Measurements from ENCODE around the gene TGFBR2.

Gene TGFBR2

DNA sequence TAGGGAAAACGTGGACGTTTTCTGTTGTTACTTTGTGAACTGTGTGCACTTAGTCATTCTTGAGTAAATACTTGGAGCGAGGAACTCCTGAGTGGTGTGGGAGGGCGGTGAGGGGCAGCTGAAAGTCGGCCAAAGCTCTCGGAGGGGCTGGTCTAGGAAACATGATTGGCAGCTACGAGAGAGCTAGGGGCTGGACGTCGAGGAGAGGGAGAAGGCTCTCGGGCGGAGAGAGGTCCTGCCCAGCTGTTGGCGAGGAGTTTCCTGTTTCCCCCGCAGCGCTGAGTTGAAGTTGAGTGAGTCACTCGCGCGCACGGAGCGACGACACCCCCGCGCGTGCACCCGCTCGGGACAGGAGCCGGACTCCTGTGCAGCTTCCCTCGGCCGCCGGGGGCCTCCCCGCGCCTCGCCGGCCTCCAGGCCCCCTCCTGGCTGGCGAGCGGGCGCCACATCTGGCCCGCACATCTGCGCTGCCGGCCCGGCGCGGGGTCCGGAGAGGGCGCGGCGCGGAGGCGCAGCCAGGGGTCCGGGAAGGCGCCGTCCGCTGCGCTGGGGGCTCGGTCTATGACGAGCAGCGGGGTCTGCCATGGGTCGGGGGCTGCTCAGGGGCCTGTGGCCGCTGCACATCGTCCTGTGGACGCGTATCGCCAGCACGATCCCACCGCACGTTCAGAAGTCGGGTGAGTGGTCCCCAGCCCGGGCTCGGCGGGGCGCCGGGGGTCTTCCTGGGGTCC, at the start of gene TGFBR2:
TSS of gene TGFBR2 (plus strand) at position 301 of the 731 bp plus-strand sequence. CDS start at position 584, 283 bp downstream.
- DNase-seq: no peak

DNA sequence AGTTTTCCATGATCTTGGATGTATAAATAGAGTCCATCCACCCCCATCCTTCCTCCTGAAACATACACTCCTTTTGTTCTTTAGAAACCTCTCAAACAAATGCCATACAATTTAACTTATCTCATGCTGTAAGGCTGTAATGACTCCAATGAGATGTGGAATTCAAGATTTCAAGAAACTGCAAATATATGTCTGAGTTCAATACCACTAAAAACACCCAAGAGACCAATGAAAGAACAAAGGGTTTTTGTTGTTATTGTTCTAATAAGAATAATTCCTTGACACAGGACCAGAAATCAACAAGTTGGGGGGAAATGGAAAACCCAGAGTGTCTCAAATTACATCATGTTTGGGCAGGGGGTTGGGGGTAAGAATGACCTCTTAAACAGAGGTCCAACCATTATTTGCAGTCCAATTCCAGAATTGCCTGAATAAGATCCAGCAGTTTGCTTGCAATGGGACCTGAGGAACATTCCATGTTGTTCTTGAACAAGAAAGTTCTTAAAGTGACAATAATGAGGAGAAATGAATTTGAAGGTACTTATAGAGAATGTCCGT, 48.6 kb upstream of the TGFBR2 start:
- no peak for DNase-seq

DNA sequence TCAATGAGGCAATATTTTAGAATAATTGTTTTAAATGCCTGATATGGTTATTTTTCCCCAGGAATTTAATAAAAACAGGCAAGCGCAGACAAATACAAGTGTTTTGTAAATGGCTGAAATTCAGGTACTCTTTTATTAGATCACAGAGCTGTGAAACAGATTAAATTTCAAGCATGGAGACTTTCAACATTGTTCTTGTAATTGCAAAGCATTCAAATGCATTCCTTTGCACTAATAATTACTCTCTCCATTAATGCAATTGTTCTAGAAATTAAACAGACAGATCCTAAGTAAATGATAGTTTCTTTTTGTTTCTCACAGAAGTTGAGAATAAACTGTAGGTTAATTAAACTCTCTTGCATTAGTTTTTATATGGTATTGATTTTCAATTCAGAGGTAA, 42.4 kb upstream of the TGFBR2 start:
- DNase-seq: no peak

DNA sequence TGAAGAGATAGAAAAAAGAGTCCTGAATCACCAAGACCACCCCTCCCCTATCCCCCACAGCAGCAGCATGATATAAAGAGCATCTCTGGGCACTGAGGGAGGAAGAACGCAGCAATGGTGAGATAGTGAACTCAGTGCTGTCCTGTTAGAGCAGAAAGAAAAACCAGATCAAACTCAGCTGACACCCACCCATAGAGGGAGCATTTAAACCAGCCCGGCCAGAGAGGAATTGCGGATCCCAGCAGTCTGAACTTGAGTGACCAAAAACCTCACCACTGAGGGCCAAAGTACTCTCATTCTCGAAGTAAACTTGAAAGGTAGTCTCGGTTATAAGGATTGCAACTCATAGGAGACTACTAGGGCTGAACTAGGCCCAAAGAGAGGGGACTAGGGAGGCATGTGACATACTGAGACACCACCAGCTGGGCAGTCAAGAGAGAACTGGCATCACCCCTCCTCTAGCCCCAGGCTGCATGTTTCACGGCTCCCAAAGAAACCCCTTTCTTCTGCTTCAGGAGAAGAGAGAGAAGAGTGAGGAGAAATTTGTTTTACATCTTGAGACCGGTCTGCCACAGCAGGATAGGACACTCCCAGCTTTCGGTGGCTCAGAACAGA, 39.2 kb upstream of the TGFBR2 start:
- no peak for DNase-seq

DNA sequence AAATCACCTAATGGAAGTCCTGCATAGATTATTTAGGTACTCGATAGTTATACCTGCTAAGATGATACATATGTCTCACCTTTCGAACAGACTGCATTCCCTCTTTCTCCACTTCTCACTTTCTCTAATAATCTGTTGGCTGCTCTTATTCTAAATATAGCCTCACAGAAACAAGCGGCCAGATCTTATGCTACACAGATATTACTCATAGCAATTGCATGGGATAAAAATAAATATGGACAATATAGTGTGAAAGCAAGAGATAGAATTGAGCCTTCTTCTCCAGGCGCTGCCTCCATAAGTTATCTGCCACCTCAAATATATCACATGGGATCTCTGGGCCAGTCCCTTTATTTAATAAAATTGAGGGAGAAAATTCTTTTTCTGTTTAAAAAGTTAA, 29.5 kb upstream of the TGFBR2 start:
- no peak for DNase-seq

DNA sequence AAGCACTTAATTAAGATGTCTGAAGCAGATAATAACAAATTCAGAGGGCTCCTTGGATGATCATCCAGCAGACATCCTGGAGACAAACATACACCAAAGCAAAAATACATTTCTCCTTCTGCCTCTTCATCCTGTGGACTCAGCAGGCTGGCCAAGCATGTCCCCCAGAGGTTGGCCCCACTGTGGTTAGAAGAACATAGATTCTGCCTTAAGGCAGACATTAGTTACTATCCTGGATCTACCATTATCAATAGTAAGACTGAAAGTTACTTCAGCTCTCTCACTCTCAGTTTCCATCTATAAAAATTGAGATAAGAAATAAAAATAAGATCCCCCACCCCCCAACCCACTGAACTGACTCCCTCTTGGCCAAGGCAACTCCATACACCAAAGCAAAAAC, 28.6 kb upstream of the TGFBR2 start:
- DNase-seq: no peak

DNA sequence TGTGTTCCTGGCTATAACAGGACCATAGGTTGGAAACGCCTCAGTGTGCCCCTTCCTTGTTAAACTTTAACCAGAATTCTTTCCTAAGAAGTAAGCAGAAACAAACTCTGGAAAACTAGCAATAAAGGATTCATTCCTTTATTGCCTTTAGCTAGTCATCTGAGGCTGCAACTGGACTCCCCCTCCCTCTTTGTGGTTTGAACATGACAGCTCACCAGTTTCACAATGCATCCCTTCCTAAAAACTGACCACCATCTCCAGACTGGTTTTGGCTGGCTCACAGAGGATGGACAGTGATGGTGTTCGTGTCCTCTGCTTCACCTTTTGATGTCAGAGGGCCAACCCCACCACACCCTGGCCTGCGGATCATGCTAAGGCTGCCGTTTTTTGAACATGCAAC, 27.9 kb upstream of the TGFBR2 start:
- no peak for DNase-seq

DNA sequence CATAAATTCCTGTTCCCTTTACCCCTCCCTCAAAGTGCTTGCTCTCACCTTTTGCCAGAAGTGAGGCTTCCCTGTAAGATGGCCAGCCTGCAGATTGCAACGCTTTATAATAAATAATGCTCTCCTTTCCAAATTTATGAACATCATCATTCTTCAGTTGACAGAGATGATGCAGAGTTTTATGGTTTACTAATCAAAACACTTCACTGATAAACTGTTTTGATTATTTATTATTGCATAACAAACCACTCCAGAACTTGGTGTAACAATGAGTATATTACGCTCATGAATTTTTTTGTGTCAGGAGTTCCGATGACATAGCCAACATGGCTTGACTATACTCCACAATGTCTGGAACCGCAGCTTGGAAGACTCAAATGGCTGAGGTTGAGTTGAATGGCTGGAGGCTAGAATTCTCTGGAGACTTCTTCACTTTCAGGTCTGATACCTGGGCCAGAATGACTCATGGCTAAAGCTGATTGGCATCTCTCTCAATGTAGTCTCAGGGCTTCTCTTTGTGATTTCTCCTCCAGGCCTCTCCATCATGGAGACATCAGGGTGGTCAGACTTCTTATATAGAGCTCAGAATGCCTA, 27.3 kb upstream of the TGFBR2 start:
- no peak for DNase-seq

DNA sequence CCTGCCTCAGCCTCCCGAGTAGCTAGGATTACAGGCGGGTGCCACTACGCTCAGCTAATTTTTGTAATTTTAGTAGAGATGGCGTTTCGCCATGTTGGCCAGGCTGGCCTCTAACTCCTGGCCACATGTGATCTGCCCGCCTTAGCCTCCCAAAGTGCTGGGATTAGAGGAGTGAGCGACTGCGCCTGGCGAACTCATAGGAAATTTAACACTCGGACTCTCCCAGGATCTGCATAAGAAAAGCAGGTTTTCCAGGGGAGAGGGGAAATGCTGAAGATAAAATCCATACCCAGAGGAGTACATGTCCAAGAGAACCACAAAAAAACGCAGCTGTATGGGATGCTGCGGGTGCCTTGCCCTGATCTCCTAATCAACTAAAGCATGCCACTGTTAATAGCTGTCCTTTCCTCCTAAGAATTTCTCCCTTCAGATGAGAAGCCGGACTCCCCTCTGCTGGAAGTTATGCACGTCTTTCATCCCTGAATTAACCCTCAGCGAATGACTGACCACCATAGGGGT, 25.3 kb upstream of the TGFBR2 start:
- no peak for DNase-seq

DNA sequence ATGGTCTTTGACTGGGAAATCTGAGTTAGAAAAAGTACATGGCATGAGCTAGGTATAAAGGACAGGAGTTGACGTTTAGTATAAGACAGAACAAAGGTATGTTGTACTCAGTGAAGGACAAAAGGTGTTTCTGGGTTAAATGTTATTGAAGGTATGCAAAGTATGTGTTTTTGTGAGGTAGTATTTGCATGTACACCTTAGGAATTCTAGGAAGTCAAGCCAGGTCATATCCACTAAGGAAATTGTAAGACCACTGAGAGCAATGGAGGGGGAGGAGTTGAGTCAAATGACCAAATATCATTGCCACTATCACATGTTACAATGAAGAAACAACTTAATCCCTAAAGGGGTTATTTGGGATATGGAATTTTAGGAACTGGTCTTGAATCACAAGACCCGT, 24.4 kb upstream of the TGFBR2 start:
- DNase-seq: no peak

DNA sequence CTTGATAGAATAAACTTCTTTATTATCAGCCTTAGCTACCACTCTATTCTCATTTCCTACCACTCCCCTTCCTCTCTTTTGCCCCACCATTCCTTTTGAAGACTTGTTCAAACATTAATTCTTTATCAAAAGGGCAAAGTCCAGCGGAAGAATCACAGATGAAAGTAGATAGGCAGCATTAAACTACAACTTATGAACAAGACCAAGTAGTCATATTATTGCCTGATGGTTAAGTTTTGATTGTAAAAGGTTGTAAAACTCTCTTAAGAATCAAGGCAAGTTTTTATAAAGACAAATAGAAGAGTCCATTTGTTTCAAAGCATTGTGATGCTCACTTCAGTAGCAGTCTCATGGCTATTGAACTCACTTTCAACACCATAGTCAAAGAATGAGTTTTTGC, 22.4 kb upstream of the TGFBR2 start:
- no peak for DNase-seq

DNA sequence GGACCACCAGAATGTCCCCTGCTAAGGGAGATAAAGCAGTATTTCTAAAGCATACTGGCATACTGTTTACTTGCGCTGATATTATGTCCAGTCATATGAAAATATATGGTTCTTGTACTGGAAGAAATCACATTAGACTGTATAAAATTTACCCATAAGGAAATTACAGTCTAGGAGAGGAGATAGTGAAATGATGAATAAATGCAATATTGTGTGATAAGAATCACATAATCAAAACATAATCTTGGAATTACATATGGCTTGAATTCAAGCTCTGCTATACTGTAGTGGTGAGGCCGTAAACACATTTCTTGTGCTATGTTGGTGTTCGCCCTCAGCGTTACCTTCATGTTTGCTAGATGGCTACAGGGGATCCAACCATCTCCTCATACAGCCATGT, 20.7 kb upstream of the TGFBR2 start:
- no peak for DNase-seq

DNA sequence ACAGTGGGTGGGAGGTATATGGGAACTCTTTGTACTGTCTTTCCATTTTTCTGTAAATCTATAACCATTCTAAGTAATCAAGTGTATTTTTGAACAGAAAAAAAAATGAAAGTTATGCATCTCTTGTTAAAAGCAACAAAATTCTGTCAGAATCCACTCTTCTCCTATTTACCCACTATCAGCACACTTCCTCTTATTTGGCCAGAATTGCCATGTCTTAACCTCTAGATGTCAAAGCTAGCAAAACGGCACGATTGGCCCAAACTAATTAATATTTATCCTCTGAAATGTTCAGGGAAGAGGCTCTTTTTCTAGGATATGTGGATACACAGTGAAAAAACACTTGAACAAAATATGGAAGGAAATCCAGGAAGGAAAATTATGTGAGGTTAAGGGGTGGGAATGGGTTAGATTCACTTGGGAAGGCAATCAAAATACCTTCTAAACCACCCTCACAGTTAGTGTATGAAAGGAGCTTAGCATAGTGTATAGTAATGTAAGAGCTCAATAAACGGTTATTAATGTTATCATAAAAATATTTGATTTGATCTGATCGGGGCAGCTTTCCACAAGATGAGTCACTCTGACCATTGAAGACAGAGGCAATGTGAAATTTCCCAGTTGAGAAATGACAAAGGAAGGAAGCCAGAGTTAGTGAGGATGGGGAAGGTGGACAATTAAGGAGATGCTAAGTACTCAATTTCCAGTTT, 20.1 kb upstream of the TGFBR2 start:
- no peak for DNase-seq

DNA sequence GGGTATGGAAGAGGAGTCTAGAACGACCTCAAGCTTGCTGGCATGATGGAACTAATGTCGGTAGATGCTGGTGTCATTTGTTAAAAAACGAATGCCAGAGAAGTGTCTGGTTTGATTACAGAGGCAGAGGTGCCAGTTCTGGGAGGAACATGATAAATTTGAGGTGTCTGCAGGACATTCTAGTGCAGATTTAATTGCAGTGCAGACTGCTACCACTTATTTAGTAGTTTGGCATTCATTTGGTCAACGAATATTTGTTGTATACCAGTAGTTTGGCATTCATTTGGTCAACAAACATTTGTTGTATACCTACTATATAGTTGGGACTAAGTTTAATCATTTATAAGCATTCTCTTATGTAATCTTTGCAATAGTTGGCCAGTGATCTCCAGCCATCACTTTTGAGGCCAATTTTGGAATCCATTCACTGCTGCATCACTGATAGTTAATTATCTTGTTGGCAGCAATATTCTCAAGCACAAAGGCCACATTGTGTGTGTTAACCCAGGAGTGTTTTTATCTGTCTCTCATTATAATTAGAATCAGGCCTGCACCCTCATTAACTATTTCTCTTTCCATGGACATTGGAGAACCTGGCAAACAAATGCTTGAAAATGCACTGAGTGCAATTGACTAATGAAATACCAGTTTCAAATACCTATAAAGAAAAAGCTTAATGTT, 19.5 kb upstream of the TGFBR2 start:
- no peak for DNase-seq

DNA sequence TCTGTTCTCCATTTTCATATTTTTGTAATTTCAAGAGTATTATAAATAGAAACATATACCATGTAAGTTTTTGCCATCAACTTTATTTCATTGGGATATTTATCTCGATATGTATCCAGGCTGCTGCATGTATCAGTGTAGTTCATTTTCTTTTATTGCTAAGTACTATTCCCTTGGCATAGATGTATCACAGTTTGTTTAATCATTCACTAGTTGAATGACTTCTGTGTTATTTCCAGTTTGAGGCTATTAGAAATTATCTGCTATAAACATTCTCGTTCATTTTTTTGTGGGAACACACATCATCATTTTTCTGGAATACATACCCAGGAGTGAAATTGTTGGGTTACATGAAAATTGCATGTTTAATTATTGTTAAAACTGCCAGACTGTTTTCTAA, 18.5 kb upstream of the TGFBR2 start:
- DNase-seq: no peak

DNA sequence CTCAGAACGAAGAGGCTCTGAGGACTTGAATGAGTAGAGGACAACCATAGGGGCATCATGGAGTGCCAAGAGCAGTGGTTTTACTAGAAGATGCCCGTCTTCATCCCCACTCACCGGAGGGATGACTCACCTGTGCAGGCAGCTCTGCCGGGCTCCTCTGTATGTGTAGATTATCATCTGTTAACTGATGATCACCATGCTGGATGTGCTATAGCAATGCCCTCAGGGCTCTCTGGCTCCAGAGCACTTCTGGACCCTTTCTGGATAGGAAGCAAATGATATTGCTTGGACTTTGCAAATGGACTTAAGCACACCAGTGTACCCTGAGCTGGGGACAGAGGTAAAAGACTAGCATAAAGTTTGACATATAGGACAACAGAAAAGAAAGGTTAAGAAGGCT, 10.2 kb upstream of the TGFBR2 start:
- DNase-seq: no peak

DNA sequence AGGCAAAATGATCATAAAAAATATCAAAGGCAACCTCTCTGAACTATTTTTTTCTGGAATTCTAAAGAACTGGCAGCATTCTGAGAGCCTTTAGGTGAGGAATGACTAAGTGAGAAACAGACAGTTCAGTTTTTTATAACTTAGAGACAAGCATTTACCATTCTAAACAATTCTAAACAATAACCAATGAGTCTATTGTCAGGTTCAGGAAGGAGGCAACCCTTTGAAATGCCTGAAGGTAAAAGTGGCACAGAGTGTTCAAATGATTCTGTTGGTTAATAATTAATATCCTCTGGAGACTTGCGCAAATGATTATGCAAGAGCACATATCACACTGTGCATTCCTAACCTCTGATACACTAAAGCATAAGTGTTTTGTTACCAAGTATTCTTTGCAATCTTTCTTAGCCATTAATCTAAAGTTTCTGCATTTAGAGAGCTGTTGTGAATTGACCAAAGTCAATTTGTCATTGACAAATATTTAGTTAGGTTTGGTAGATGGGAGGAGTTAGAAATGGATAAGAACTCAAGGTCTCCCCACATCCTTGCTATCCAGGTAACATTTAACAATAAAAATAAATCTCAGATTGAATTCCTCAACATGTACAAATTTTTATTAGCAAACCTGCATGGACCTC, 9.2 kb upstream of the TGFBR2 start:
- DNase-seq: no peak

DNA sequence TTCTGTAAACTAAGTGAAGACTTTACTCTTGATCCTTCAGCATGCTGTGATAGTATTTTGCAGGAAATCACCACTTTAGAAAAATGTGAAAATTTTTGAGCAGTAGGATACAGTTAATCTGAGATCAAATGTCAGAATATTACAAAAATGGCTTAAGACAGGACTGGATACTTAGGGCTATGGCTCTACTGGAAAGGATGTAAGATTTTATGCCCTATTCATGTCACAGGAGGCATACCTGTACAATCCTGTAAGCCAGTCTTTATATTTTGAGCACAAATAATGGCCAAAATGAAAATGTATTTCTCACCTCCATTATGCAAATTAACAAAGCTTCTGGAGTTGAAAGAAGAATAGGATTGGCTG, 8.6 kb upstream of the TGFBR2 start:
- no peak for DNase-seq

DNA sequence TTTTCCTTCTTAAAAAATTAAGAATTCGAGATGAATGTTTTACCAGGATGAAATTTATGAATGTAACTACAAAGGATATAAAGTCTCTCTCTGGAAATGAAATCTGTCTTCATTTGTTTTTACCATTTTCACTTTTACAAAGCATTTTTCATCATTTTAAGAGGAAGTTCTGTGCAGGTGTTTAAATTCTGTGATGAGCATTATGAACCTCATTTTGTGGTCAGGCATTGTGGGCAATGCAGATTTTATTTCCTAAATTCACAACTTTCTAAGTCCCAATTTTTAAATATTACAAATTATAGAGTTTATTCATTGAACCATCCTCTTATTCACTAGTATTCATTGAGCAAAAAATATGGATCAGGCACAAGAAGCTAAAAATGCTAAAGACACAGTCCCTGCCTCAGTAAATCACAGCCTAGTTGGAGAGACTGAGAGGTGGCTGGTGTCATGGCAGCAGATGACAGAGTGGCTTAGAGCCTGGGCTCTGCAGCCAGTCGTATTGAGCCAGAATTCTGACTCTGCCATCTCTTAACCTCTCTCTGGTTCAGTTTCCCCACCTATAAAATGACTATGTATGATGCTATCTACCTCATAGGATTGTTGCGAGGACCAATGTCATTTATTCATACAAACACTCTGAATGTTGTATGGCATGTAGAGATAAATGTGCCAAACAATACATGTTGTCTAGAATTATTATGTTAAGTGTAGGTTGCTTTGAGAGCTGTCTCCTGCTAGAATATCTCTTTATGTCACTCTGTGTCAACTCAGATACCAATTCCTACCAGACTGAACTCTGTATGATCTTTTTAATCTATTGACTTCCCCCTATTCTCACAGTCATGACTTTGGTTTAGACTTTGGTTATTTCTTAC, 7.5 kb upstream of the TGFBR2 start:
- no peak for DNase-seq

DNA sequence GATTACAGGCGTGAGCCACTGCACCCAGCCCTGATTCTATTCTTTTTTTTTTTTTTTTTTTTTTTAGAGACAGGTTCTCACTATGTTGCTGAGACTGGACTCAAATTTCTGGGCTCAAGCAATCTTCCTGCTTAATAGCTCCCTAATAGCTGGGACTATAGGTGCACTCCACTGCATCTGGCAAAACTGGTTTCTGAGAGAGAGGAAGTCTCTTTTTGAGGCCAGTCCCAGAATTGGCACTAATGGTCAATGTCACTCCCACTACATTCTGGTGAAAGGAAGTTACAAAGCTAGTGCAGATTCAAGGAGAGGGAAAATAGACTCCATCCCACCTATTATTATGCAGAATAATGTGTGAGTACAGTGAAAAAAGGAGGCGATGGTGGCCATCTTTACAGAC, 5.8 kb upstream of the TGFBR2 start:
- DNase-seq: no peak

DNA sequence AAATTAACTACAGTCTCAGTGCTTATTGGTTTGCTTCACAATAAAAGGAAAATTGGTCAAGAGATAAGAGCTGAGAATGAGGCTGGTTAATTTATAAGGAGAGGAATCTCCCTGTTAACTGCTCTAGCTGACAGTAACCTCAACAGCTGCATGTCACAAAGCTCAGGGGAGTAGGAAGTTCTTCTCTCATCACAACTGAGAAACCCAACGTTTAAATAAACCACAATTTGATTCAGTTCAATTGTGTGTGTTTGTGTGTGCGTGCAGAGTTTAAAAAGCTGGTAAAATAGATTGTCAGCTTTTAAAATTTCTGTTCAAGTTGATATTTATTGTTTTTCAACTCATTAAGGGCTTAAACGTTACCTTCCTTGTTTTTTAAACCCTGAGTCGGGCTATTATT, 3.5 kb upstream of the TGFBR2 start:
- no peak for DNase-seq
